HepG2 (cell line): ENCODE results near the gene CENPB. TPM values are rescaled to one million over a fixed set of nuclear protein-coding genes. Genes with fewer than 3 reads are reported as not detected.

ENCODE experiments used
- CC2D1A ChIP-seq: sonication (generic); formaldehyde crosslinking; IDR thresholded peaks from 2 replicates; pipeline ENCODE4 v1.8.1; 2023; ENCODE audit warnings: mild to moderate bottlenecking, missing genetic modification reagents
- ETV6 ChIP-seq: sonication (generic); formaldehyde crosslinking; conservative IDR thresholded peaks from 2 replicates; pipeline ENCODE4 v1.4.0; 2020; ENCODE audit warnings: missing genetic modification reagents
- GATAD1 ChIP-seq: IDR thresholded peaks from 2 replicates; pipeline ENCODE4 v1.6.1; 2016; ENCODE audit warnings: missing genetic modification reagents, missing compliant biosample characterization
- GZF1 ChIP-seq: sonication (generic); formaldehyde crosslinking; IDR thresholded peaks from 2 replicates; pipeline ENCODE4 v1.5.1; 2020; ENCODE audit warnings: mild to moderate bottlenecking, missing genetic modification reagents
- HIVEP1 ChIP-seq: sonication (generic); formaldehyde crosslinking; IDR thresholded peaks from 2 replicates; pipeline ENCODE4 v1.4.0; 2020; ENCODE audit warnings: mild to moderate bottlenecking, missing genetic modification reagents
- NONO ChIP-seq, 2 experiments: fragments of 450-650 bp in 1 of 2; sonication (generic) in 1 of 2; formaldehyde crosslinking in 1 of 2; IDR thresholded peaks in 1 of 2; conservative IDR thresholded peaks in 1 of 2; 2 replicates each; pipeline versions ENCODE4 v1.6.1 to v1.8.0; 2017 to 2022; ENCODE audit warnings: mild to moderate bottlenecking in 1 of 2, missing genetic modification reagents in 1 of 2, moderate library complexity in 1 of 2
- RAD51 ChIP-seq: fragments of 450-650 bp; IDR thresholded peaks from 2 replicates; pipeline ENCODE4 v1.6.1; 2016; ENCODE audit warnings: borderline replicate concordance
- SALL2 ChIP-seq: sonication (generic); formaldehyde crosslinking; IDR thresholded peaks from 2 replicates; pipeline ENCODE4 v1.8.1; 2023; ENCODE audit warnings: mild to moderate bottlenecking, missing genetic modification reagents, inconsistent platforms
- ZNF547 ChIP-seq: sonication (generic); formaldehyde crosslinking; IDR thresholded peaks from 2 replicates; pipeline ENCODE4 v1.5.1; 2020; ENCODE audit warnings: mild to moderate bottlenecking, missing genetic modification reagents
- ZNF577 ChIP-seq: sonication (generic); formaldehyde crosslinking; IDR thresholded peaks from 2 replicates; pipeline ENCODE4 v1.4.0; 2020; ENCODE audit warnings: mild to moderate bottlenecking, low read depth, missing genetic modification reagents, borderline replicate concordance
- ZNF772 ChIP-seq: sonication (generic); formaldehyde crosslinking; IDR thresholded peaks from 2 replicates; pipeline ENCODE4 v1.5.0; 2020; ENCODE audit warnings: mild to moderate bottlenecking, missing genetic modification reagents
- polyA plus RNA-seq, 8 experiments: library from polyadenylated mRNA; depleted of rRNA in 3 of 8; stranded (reverse) in 7 of 8; unstranded in 1 of 8; fragments of >200 nt; fragmentation: Illumina TruSeq in 4 of 8; extraction: Trizol in 4 of 8; gene quantifications; 2 replicates each; pipeline versions ENCODE4 v1.2.1 to v1.2.3, GENCODE V29; 2011 to 2016; ENCODE audit warnings: low read depth in 4 of 8, missing spikeins in 1 of 8, mixed read lengths in 1 of 8; ENCODE audit not compliant: insufficient read depth in 1 of 8
- total RNA-seq, 5 experiments: library from RNA; depleted of rRNA; stranded (reverse); fragments of >200 nt; fragmentation: Illumina TruSeq; extraction: Trizol; gene quantifications; 2 replicates each; pipeline ENCODE4 v1.2.3, GENCODE V29; 2016; ENCODE audit warnings: low read depth in 1 of 5
- TF ChIP-seq, protein P1 (sequence below): sonication (generic); formaldehyde crosslinking; IDR thresholded peaks from 2 replicates; pipeline ENCODE4 v1.4.0; 2020; ENCODE audit warnings: mild to moderate bottlenecking, missing genetic modification reagents
- TF ChIP-seq, protein P2 (sequence below): IDR thresholded peaks from 2 replicates; pipeline ENCODE4 v1.6.1; 2012; ENCODE audit warnings: inconsistent platforms
- TF ChIP-seq, protein P3 (sequence below): sonication (generic); formaldehyde crosslinking; IDR thresholded peaks from 2 replicates; pipeline ENCODE4 v1.4.0; 2020; ENCODE audit warnings: missing genetic modification reagents
- TF ChIP-seq, protein P4 (sequence below), 2 experiments: IDR thresholded peaks; 2 replicates each; pipeline ENCODE4 v1.6.1; 2011 to 2012; ENCODE audit warnings: low read length in 2 of 2, borderline replicate concordance in 1 of 2, low read depth in 1 of 2, mild to moderate bottlenecking in 1 of 2, moderate library complexity in 1 of 2

CENPB gene
- total and polyA plus RNA-seq, 2 of the 13 experiments (the other 11 are each of a cell fraction or from before 2014, with no cell fraction given): 10.4 to 54.5 TPM

DNA sequence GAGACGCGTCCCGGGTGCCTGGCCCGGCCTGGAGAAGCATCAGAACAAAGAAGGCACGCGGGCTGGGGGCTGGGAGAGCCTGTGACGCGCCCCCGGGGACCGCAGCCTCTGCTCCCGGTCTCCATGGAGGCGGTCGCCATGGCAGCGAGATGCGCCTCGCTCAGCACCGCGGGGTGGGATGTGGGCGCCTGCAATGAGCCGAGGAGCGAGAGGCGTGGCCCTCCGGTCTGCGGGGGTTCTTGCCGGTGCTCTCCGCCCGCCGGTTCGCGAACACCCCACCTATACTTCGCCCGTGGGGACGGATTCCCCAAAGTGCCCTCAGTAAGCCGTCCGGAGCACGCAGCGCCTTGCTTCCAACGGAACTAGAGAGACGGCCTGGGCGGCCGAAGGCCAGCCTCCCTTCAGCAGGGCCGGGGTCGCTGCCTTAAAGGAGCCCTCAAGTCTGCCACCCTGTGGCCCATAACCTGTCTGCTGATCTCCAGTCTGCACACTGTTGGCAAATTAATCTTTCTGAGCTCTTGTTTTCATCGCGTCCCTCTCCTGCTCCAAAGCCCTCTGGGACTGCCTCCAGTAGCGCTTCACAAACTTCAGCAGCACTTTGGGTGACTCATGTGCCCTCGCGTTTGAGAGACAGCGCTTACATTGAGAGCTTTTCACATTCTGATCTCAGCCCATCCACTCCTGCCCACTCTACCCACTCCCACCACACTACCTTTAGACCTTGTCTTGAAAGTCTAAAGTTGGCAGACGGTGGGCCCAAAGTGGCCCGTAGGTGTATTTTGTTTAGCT is 18.0 kb downstream of the CENPB start (continued):
- TF ChIP-seq, protein P1, sequence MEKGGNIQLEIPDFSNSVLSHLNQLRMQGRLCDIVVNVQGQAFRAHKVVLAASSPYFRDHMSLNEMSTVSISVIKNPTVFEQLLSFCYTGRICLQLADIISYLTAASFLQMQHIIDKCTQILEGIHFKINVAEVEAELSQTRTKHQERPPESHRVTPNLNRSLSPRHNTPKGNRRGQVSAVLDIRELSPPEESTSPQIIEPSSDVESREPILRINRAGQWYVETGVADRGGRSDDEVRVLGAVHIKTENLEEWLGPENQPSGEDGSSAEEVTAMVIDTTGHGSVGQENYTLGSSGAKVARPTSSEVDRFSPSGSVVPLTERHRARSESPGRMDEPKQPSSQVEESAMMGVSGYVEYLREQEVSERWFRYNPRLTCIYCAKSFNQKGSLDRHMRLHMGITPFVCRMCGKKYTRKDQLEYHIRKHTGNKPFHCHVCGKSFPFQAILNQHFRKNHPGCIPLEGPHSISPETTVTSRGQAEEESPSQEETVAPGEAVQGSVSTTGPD (CRISPR knock-in tag): no peak; the same call in 1 of the 2 replicates
- no peak; the same call in 1 of the 2 replicates for TF ChIP-seq SALL2
- TF ChIP-seq ZNF577 (CRISPR knock-in tag): no peak
- TF ChIP-seq, protein P2, sequence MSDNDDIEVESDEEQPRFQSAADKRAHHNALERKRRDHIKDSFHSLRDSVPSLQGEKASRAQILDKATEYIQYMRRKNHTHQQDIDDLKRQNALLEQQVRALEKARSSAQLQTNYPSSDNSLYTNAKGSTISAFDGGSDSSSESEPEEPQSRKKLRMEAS: no peak
- TF ChIP-seq CC2D1A (CRISPR knock-in tag): peak; percentile 96; the same call in 1 of the 2 replicates
- no peak for TF ChIP-seq ZNF772
- no peak for TF ChIP-seq RAD51
- no peak for TF ChIP-seq HIVEP1 (CRISPR knock-in tag)
- TF ChIP-seq, protein P3, sequence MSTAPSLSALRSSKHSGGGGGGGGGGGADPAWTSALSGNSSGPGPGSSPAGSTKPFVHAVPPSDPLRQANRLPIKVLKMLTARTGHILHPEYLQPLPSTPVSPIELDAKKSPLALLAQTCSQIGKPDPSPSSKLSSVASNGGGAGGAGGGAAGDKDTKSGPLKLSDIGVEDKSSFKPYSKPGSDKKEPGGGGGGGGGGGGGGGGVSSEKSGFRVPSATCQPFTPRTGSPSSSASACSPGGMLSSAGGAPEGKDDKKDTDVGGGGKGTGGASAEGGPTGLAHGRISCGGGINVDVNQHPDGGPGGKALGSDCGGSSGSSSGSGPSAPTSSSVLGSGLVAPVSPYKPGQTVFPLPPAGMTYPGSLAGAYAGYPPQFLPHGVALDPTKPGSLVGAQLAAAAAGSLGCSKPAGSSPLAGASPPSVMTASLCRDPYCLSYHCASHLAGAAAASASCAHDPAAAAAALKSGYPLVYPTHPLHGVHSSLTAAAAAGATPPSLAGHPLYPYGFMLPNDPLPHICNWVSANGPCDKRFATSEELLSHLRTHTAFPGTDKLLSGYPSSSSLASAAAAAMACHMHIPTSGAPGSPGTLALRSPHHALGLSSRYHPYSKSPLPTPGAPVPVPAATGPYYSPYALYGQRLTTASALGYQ (CRISPR knock-in tag): no peak
- no peak for TF ChIP-seq ETV6 (CRISPR knock-in tag)
- TF ChIP-seq, protein P4, sequence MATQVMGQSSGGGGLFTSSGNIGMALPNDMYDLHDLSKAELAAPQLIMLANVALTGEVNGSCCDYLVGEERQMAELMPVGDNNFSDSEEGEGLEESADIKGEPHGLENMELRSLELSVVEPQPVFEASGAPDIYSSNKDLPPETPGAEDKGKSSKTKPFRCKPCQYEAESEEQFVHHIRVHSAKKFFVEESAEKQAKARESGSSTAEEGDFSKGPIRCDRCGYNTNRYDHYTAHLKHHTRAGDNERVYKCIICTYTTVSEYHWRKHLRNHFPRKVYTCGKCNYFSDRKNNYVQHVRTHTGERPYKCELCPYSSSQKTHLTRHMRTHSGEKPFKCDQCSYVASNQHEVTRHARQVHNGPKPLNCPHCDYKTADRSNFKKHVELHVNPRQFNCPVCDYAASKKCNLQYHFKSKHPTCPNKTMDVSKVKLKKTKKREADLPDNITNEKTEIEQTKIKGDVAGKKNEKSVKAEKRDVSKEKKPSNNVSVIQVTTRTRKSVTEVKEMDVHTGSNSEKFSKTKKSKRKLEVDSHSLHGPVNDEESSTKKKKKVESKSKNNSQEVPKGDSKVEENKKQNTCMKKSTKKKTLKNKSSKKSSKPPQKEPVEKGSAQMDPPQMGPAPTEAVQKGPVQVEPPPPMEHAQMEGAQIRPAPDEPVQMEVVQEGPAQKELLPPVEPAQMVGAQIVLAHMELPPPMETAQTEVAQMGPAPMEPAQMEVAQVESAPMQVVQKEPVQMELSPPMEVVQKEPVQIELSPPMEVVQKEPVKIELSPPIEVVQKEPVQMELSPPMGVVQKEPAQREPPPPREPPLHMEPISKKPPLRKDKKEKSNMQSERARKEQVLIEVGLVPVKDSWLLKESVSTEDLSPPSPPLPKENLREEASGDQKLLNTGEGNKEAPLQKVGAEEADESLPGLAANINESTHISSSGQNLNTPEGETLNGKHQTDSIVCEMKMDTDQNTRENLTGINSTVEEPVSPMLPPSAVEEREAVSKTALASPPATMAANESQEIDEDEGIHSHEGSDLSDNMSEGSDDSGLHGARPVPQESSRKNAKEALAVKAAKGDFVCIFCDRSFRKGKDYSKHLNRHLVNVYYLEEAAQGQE (IDR thresholded peaks at IDR 0.05; ENCODE audit: borderline replicate concordance in 1 of 2, low read depth in 1 of 2, low read length in 2 of 2): no peak
- peak; percentile 37; the same call in 1 of the 2 replicates for TF ChIP-seq GZF1 (CRISPR knock-in tag)
- TF ChIP-seq ZNF547: peak; percentile 59; the same call in 1 of the 2 replicates
- no peak for TF ChIP-seq NONO (IDR thresholded peaks at IDR 0.05)
- 0 out of 2 replicates have a peak, but pooled peaks have one; percentile 17 for TF ChIP-seq NONO (CRISPR knock-in tag; conservative IDR thresholded peaks at IDR 0.05)
- TF ChIP-seq GATAD1 (CRISPR knock-in tag): 0 out of 2 replicates have a peak, but pooled peaks have one; percentile 22
